Femur (tissue), 1 donor: ENCODE data around the gene SPACDR.

ENCODE experiments used
- DNase-seq: peaks from one replicate; pipeline ENCODE4 v3.0.0-alpha.2; 2017

Gene SPACDR

GRCh38 chr7:100407285-100408180 lies 56.5 kb downstream of the SPACDR start:
- no peak for DNase-seq

- DNase-seq, result no peak
Measured at GRCh38 chr7:100406767-100407166, 57.3 kb downstream of the SPACDR start.
